Body of pancreas (tissue), 4 donors: ENCODE data around the gene BRAT1. TPM values are rescaled to one million over a fixed set of nuclear protein-coding genes. Genes with fewer than 3 reads are reported as not detected.

Experiments
- ATAC-seq: fragments of 150-250 bp; one replicate; pipeline ENCODE4 v1.9.1; 2016
- DNase-seq, 4 donors: peaks; one replicate each; pipeline ENCODE4 v3.0.0-alpha.2; 2019
- H3K27ac ChIP-seq, 4 donors: fragments of 200-600 bp; sonication (generic); 1 replicate in 3 of 4; 2 replicates in 1 of 4; pipeline versions ENCODE4 v1.5.1 to v1.6.1; 2016 to 2019; ENCODE audit warnings: mild to moderate bottlenecking in 1 of 4, mixed read lengths in 1 of 4, moderate library complexity in 1 of 4
- H3K27me3 ChIP-seq, 2 donors: fragments of 200-600 bp; sonication (generic); one replicate each; pipeline ENCODE4 v1.6.0; 2016; ENCODE audit warnings: mild to moderate bottlenecking in 1 of 2
- H3K36me3 ChIP-seq, 2 donors: fragments of 200-600 bp; sonication (generic); replicated peaks in 1 of 2; 2 replicates each; pipeline ENCODE4 v1.5.1; 2016; ENCODE audit warnings: low read depth in 2 of 2; ENCODE audit not compliant: insufficient read depth in 1 of 2
- H3K4me1 ChIP-seq: fragments of 200-600 bp; sonication (generic); one replicate; pipeline ENCODE4 v1.6.0; 2016
- H3K4me3 ChIP-seq, 2 donors: fragments of 200-600 bp; sonication (generic); 1 replicate in 1 of 2; 2 replicates in 1 of 2; pipeline ENCODE4 v1.5.1; 2016 to 2019
- H3K9me3 ChIP-seq, 3 donors: fragments of 200-600 bp; sonication (generic); 1 replicate in 2 of 3; 2 replicates in 1 of 3; pipeline ENCODE4 v1.5.1; 2016
- CTCF ChIP-seq, 7 experiments: fragments of 450-650 bp in 4 of 7; fragments of 200-600 bp in 3 of 7; sonication (generic) in 3 of 7; IDR thresholded peaks; one replicate each; pipeline ENCODE4 v1.5.1; 2016 to 2019; ENCODE audit warnings: antibody characterized with exemption in 7 of 7
- POLR2A ChIP-seq, 3 donors: fragments of 450-650 bp; IDR thresholded peaks; one replicate each; pipeline ENCODE4 v1.6.1; 2016; ENCODE audit warnings: antibody characterized with exemption in 3 of 3, mild to moderate bottlenecking in 2 of 3
- WGBS, 2 donors: methylation state at CpG; one replicate each; pipeline ENCODE4 v1.1.5; 2017; 5-methylcytosine and 5-hydroxymethylcytosine counted together
- intact Hi-C: fragments of 100-400 bp; cut with DNase I; formaldehyde crosslinking; loops from one replicate; pipeline ENCODE4 v1.15.1; 2023
- total RNA-seq, 2 donors: library from RNA; depleted of rRNA; stranded (reverse); fragments of >200 nt; gene quantifications; one replicate each; pipeline ENCODE4 v1.1.0, GENCODE V29; 2016

Gene BRAT1
- total RNA-seq, 2 donors from 2014 or later, result 36.6 to 46.8 TPM

- DNase-seq, result no peak
- no peak for TF ChIP-seq CTCF (IDR thresholded peaks at IDR 0.05)
- no peak for TF ChIP-seq POLR2A (IDR thresholded peaks at IDR 0.05)
- Histone ChIP-seq H3K4me3 (no peak overlapping the region), H3K36me3 (no peaks in the 10 kb centered on the region), H3K27ac (no peak overlapping the region), H3K4me1 (no peaks in the 10 kb centered on the region), H3K27me3 (peaks cover 0 to 13% of the 10 kb centered on the region in 2 donors), H3K9me3 (no peaks in the 10 kb centered on the region)
- 89% methylated on average over 3 of the region's 3 CpGs; no CpG with 5 or more reads in 1 of the 2 donors for WGBS, 2 donors
- intact Hi-C loops, result no loop called here
- no peak for ATAC-seq
Measured at GRCh38 chr7:2497065-2497464, 58.3 kb downstream of the BRAT1 start.

GRCh38 chr7:2496375-2496774 is 58.9 kb downstream of the BRAT1 start:
- WGBS, 2 donors, result 86 to 90% methylated on average over 7 to 9 of the region's 9 CpGs
- Histone ChIP-seq H3K27me3 (peaks cover 0 to 10% of the 10 kb centered on the region in 2 donors), H3K4me3 (no peak overlapping the region), H3K9me3 (no peaks in the 10 kb centered on the region), H3K4me1 (no peaks in the 10 kb centered on the region), H3K27ac (no peak overlapping the region), H3K36me3 (no peaks in the 10 kb centered on the region)
- DNase-seq (no peak), ATAC-seq (no peak)
- TF ChIP-seq CTCF (IDR thresholded peaks at IDR 0.05) (no peak), POLR2A (IDR thresholded peaks at IDR 0.05) (no peak)
- intact Hi-C loops, result no loop called here

GRCh38 chr7:2495418-2496299 is 59.7 kb downstream of the BRAT1 start:
- Histone ChIP-seq H3K27me3 (peaks cover 0 to 10% of the 10 kb centered on the region in 2 donors), H3K9me3 (no peaks in the 10 kb centered on the region), H3K4me1 (no peaks in the 10 kb centered on the region), H3K27ac (no peak overlapping the region), H3K4me3 (no peak overlapping the region), H3K36me3 (no peaks in the 10 kb centered on the region)
- DNase-seq, result no peak
- ATAC-seq, result no peak
- 66 to 72% methylated on average over 19 to 24 of the region's 25 CpGs for WGBS, 2 donors
- TF ChIP-seq POLR2A (IDR thresholded peaks at IDR 0.05), result no peak
- no peak for TF ChIP-seq CTCF (IDR thresholded peaks at IDR 0.05)
- intact Hi-C loops, result no loop called here

- Histone ChIP-seq H3K4me3 (no peak overlapping the region), H3K36me3 (no peaks in the 10 kb centered on the region), H3K9me3 (no peaks in the 10 kb centered on the region), H3K27me3 (peaks cover 0 to 10% of the 10 kb centered on the region in 2 donors), H3K4me1 (no peaks in the 10 kb centered on the region), H3K27ac (no peak overlapping the region)
- WGBS, 2 donors, result 57 to 72% methylated on average over 14 to 32 of the region's 32 CpGs
- TF ChIP-seq POLR2A (IDR thresholded peaks at IDR 0.05), result no peak
- TF ChIP-seq CTCF (IDR thresholded peaks at IDR 0.05), result no peak
- no peak for ATAC-seq
- intact Hi-C loops, result no loop called here
- DNase-seq, result no peak
Measured at GRCh38 chr7:2494191-2495130, 60.9 kb downstream of the BRAT1 start.
